Hepatocyte (in vitro differentiated cells): ENCODE results near the gene EFNA4. TPM values are rescaled to one million over a fixed set of nuclear protein-coding genes. Genes with fewer than 3 reads are reported as not detected.

Experiments
- DNase-seq: peaks from one replicate; pipeline ENCODE4 v3.0.0-alpha.2; 2016; ENCODE audit warnings: low spot score
- H2AFZ ChIP-seq: fragments of 200-600 bp; sonication (generic); 2 replicates; pipeline ENCODE4 v1.6.0; 2016; ENCODE audit warnings: antibody characterized with exemption, mild to moderate bottlenecking
- H3K27ac ChIP-seq: fragments of 200-600 bp; sonication (generic); 2 replicates; pipeline ENCODE4 v1.5.1; 2016; ENCODE audit warnings: mild to moderate bottlenecking
- H3K27me3 ChIP-seq: fragments of 200-600 bp; sonication (generic); 2 replicates; pipeline ENCODE4 v1.6.1; 2016
- H3K36me3 ChIP-seq: fragments of 200-600 bp; sonication (generic); replicated peaks from 2 replicates; pipeline ENCODE4 v1.5.1; 2016; ENCODE audit warnings: low read depth; ENCODE audit not compliant: insufficient read depth
- H3K4me1 ChIP-seq: fragments of 200-600 bp; sonication (generic); 2 replicates; pipeline ENCODE4 v1.5.1; 2016; ENCODE audit warnings: mild to moderate bottlenecking, moderate library complexity; ENCODE audit not compliant: insufficient read depth
- H3K4me2 ChIP-seq: fragments of 200-600 bp; sonication (generic); 2 replicates; pipeline ENCODE4 v1.6.0; 2016
- H3K4me3 ChIP-seq: fragments of 200-600 bp; sonication (generic); 2 replicates; pipeline ENCODE4 v1.5.1; 2016; ENCODE audit warnings: mild to moderate bottlenecking
- H3K79me2 ChIP-seq: fragments of 200-600 bp; sonication (generic); 2 replicates; pipeline ENCODE4 v1.6.0; 2017; ENCODE audit warnings: mild to moderate bottlenecking
- H3K9me2 ChIP-seq: fragments of 200-600 bp; sonication (generic); replicated peaks from 2 replicates; pipeline ENCODE4 v1.6.0; 2017; ENCODE audit warnings: mild to moderate bottlenecking; ENCODE audit not compliant: insufficient read depth
- H3K9me3 ChIP-seq: fragments of 200-600 bp; sonication (generic); 2 replicates; pipeline ENCODE4 v1.5.1; 2016; ENCODE audit warnings: low read depth, mild to moderate bottlenecking
- H4K20me1 ChIP-seq: fragments of 200-600 bp; sonication (generic); 2 replicates; pipeline ENCODE4 v1.6.0; 2016; ENCODE audit warnings: mild to moderate bottlenecking; ENCODE audit not compliant: insufficient read depth, poor library complexity, severe bottlenecking
- EZH2 ChIP-seq: fragments of 200-600 bp; sonication (generic); IDR thresholded peaks from 2 replicates; pipeline ENCODE4 v1.6.1; 2016; ENCODE audit warnings: antibody characterized with exemption, mild to moderate bottlenecking, borderline replicate concordance
- EZH2phosphoT487 ChIP-seq: fragments of 200-600 bp; sonication (generic); IDR thresholded peaks from one replicate; pipeline ENCODE4 v1.6.1; 2018; ENCODE audit warnings: antibody characterized with exemption, mild to moderate bottlenecking, low read depth, moderate library complexity; ENCODE audit not compliant: unreplicated experiment, severe bottlenecking
- WGBS: methylation state at CpG from one replicate; pipeline ENCODE4 v1.1.6; 2016; ENCODE audit warnings: low lambda C conversion rate; ENCODE audit errors: missing lambda C conversion rate; 5-methylcytosine and 5-hydroxymethylcytosine counted together
- polyA plus RNA-seq: library from polyadenylated mRNA; unstranded; fragments of >200 nt; fragmentation: Nextera tagmentation; extraction: Ambion mirVana; gene quantifications from 2 replicates; pipeline ENCODE4 v1.2.1, GENCODE V29; 2016
- total RNA-seq: library from RNA; depleted of rRNA; stranded (reverse); fragments of >200 nt; gene quantifications from 2 replicates; pipeline ENCODE4 v1.2.3, GENCODE V29; 2014
- TF ChIP-seq, protein P1 (sequence below): fragments of 200-600 bp; sonication (generic); IDR thresholded peaks from 2 replicates; pipeline ENCODE4 v1.5.1; 2016; ENCODE audit warnings: antibody characterized with exemption, mild to moderate bottlenecking; ENCODE audit not compliant: poor library complexity

Gene EFNA4
- total and polyA plus RNA-seq, 2 experiments from 2014 or later, result 18.1 to 20.5 TPM

DNA sequence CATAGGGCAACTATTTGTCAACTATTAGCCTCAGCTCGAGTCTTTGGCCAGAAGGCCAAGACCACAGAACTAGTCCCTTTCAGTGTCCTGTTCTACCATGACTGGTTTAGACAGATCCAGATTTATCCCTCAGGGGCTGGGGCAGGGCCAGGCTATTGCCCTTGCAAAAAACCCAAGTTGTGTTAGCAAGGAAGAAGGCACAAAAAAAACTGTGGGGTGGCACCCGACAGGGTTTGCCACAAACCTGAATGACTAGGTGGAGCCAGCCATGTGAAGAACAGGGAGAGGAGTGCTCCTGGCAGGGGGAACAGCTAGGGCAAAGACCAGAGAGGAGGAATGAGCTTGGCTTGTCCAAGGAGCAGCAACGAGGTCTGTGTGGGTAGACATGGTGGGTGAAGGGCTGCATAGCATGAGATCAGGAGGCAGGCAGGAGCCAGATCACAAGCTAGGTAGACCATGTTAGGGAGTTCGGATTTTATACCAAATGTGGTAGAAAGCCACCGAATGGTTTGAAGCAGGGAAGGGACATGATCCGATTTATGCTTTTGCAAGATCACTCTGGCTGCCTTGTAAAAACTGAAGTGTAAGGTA is 25.6 kb upstream of the EFNA4 start:
- Histone ChIP-seq H3K4me1 (peaks cover 5% of the 10 kb centered on the region), H3K4me2 (no peak overlapping the region), H3K79me2 (no peaks in the 10 kb centered on the region), H3K27ac (peak overlapping the region; percentile 27), H3K9me3 (no peaks in the 10 kb centered on the region), H3K9me2 (no peaks in the 10 kb centered on the region), H3K36me3 (no peaks in the 10 kb centered on the region), H2AFZ (no peak overlapping the region), H4K20me1 (no peaks in the 10 kb centered on the region), H3K27me3 (no peaks in the 10 kb centered on the region), H3K4me3 (no peak overlapping the region)
- TF ChIP-seq EZH2, result no peak
- TF ChIP-seq, protein P1, sequence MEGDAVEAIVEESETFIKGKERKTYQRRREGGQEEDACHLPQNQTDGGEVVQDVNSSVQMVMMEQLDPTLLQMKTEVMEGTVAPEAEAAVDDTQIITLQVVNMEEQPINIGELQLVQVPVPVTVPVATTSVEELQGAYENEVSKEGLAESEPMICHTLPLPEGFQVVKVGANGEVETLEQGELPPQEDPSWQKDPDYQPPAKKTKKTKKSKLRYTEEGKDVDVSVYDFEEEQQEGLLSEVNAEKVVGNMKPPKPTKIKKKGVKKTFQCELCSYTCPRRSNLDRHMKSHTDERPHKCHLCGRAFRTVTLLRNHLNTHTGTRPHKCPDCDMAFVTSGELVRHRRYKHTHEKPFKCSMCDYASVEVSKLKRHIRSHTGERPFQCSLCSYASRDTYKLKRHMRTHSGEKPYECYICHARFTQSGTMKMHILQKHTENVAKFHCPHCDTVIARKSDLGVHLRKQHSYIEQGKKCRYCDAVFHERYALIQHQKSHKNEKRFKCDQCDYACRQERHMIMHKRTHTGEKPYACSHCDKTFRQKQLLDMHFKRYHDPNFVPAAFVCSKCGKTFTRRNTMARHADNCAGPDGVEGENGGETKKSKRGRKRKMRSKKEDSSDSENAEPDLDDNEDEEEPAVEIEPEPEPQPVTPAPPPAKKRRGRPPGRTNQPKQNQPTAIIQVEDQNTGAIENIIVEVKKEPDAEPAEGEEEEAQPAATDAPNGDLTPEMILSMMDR, result no peak
- no peak for TF ChIP-seq EZH2phosphoT487
- 89% methylated on average over 6 of the region's 6 CpGs for WGBS
- DNase-seq, result no peak

DNA sequence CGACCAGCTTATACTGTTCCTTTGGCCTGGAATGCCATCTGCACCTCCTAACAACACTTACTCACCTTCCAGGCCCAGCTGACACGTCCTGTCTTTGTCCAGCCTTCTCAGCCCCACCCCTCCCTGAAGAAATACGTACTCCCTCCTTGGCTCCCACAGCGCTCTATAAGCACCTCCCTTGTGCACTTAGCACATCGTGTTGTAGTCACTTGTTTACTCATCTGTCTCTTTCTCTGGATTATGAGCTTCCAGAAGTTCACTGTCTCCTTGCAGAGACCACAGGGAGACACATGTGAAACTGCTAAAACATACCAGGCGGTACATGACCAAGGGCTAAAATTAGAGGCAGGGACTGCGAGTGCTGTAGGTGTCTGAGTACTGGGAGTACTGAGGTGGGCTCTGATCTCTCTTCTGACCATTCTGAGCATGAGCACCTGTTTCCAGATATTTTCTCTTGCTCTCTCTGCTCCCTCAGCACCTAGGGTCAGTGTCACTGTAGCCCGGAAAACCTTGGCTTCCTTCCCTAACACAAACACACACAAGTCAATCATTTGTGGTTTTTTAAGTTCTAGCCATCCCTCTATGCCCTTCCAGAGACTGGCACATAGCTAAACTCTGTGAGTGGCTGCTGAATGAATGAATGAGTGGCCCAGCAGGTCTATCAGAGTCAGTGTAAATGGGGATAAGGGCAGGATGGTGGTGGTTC is 24.8 kb upstream of the EFNA4 start:
- Histone ChIP-seq H3K79me2 (no peaks in the 10 kb centered on the region), H3K4me1 (peaks cover 5% of the 10 kb centered on the region), H3K9me2 (no peaks in the 10 kb centered on the region), H3K4me3 (no peak overlapping the region), H3K4me2 (no peak overlapping the region), H3K9me3 (no peaks in the 10 kb centered on the region), H4K20me1 (no peaks in the 10 kb centered on the region), H3K27ac (peak overlapping the region; percentile 14), H2AFZ (no peak overlapping the region), H3K27me3 (no peaks in the 10 kb centered on the region), H3K36me3 (no peaks in the 10 kb centered on the region)
- WGBS, result 41% methylated on average over 8 of the region's 8 CpGs
- peak; percentile 80 for DNase-seq
- TF ChIP-seq, protein P1, result no peak
- TF ChIP-seq EZH2 (no peak), EZH2phosphoT487 (no peak)

DNA sequence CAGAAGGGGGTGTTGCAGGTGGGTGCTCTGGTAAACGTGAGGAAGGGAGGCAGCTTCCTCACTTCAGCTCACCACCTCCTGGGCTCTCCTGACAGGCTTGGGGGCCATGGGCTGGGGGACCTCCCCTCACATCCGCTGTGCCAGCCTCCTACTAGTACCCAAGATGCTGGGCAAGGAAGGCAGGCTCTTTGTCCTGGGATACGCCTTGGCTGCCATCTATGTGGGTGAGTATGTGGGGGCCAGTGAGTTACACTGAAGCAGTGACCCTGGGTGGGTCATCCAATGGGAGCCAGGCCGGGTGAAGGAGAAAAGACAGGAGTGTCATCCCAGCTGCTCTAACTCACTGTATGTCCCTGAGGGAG is 24.3 kb upstream of the EFNA4 start:
- H4K20me1 ChIP-seq, result no peaks in the 10 kb centered on the region
- peaks cover 5% of the 10 kb centered on the region for H3K4me1 ChIP-seq
- no peak overlapping the region for H3K4me2 ChIP-seq
- no peaks in the 10 kb centered on the region for H3K27me3 ChIP-seq
- H3K9me3 ChIP-seq, result no peaks in the 10 kb centered on the region
- H3K27ac ChIP-seq, result no peak overlapping the region
- no peaks in the 10 kb centered on the region for H3K36me3 ChIP-seq
- no peak overlapping the region for H2AFZ ChIP-seq
- TF ChIP-seq, protein P1, result no peak
- TF ChIP-seq EZH2phosphoT487, result no peak
- TF ChIP-seq EZH2, result no peak
- H3K9me2 ChIP-seq, result no peaks in the 10 kb centered on the region
- DNase-seq, result no peak
- no peak overlapping the region for H3K4me3 ChIP-seq
- no peaks in the 10 kb centered on the region for H3K79me2 ChIP-seq
- 78% methylated on average over 4 of the region's 4 CpGs for WGBS
